ENCODE data around the gene POGK.

The POGK gene

GRCh38 chr1:166905900-166906299 is 66.6 kb downstream of the POGK start:
- no peak for DNase-seq

All from activated T-cell treated with anti-CD3 and anti-CD28 coated beads, Interleukin-2, amount 50 U/mL, for 48 hours (primary cell).